Measurements from ENCODE around the gene IFNA4.

IFNA4 gene

GRCh38 chr9:21153336-21154017, 33.9 kb downstream of the IFNA4 start:
- no peak for DNase-seq (ENCODE audit: low read depth)
- H3K4me3 ChIP-seq (ENCODE audit: low read depth, low read length) = no peak overlapping the region
- no peak for TF ChIP-seq CTCF (IDR thresholded peaks at IDR 0.05; ENCODE audit: insufficient read depth, low read depth, low read length, missing control alignments)

GRCh38 chr9:21144603-21145002, 42.8 kb downstream of the IFNA4 start:
- no peak for TF ChIP-seq CTCF (IDR thresholded peaks at IDR 0.05; ENCODE audit: insufficient read depth, low read depth, low read length, missing control alignments)
- no peak overlapping the region for H3K4me3 ChIP-seq (ENCODE audit: low read depth, low read length)
- peak; percentile 42 for DNase-seq (ENCODE audit: low read depth)

- no peak within 1 kb of the TSS for H3K4me3 ChIP-seq (ENCODE audit: low read depth, low read length)
- peak; percentile 23 for DNase-seq (ENCODE audit: low read depth)
- no peak for TF ChIP-seq CTCF (IDR thresholded peaks at IDR 0.05; ENCODE audit: insufficient read depth, low read depth, low read length, missing control alignments)
Measured at GRCh38 chr9:21141427-21141882, 45.9 kb downstream of the IFNA4 start, which contains the start of gene IFNW1. Gene IFNW1, minus strand, starts transcription at chr9:21141832. Its CDS starts 262 bp downstream, at chr9:21141570.

GRCh38 chr9:21137020-21137419, 50.4 kb downstream of the IFNA4 start:
- no peak for TF ChIP-seq CTCF (IDR thresholded peaks at IDR 0.05; ENCODE audit: insufficient read depth, low read depth, low read length, missing control alignments)
- no peak overlapping the region for H3K4me3 ChIP-seq (ENCODE audit: low read depth, low read length)
- no peak for DNase-seq (ENCODE audit: low read depth)

Measured in GM12865 (cell line).